ENCODE measurements around the gene ATP1B3.

GRCh38 chr3:141828487-141828886 lies 48.0 kb upstream of the ATP1B3 start:
- no peak for TF ChIP-seq POLR2A (IDR thresholded peaks at IDR 0.05)
- TF ChIP-seq CTCF (IDR thresholded peaks at IDR 0.05) = no peak
- no peak for TF ChIP-seq EP300 (IDR thresholded peaks at IDR 0.05)

Data from ovary (tissue), 3 donors.